ENCODE measurements around the gene FZR1.

Gene FZR1

GRCh38 chr19:3505598-3506383 is at the start of gene FZR1:
Gene FZR1, plus strand, starts transcription at chr19:3506311. Its CDS starts 16,679 bp downstream, at chr19:3522990.
- DNase-seq (ENCODE audit: low spot score): peak; percentile 99

- DNase-seq (ENCODE audit: low spot score): no peak
Observed at GRCh38 chr19:3456925-3457527, 49.1 kb upstream of the FZR1 start.

- DNase-seq (ENCODE audit: low spot score): no peak
Observed at GRCh38 chr19:3457528-3458228, 48.4 kb upstream of the FZR1 start.

GRCh38 chr19:3458229-3459088 is 47.7 kb upstream of the FZR1 start:
- DNase-seq (ENCODE audit: low spot score): no peak

- peak; percentile 88 for DNase-seq (ENCODE audit: low spot score)
Observed at GRCh38 chr19:3459089-3459881, 46.8 kb upstream of the FZR1 start.

GRCh38 chr19:3459965-3460582 is 46.0 kb upstream of the FZR1 start:
- DNase-seq (ENCODE audit: low spot score): no peak

- DNase-seq (ENCODE audit: low spot score): no peak
Observed at GRCh38 chr19:3462991-3463713, 43.0 kb upstream of the FZR1 start.

- DNase-seq (ENCODE audit: low spot score): no peak
Observed at GRCh38 chr19:3463714-3464586, 42.2 kb upstream of the FZR1 start.

- no peak for DNase-seq (ENCODE audit: low spot score)
Observed at GRCh38 chr19:3464587-3465235, 41.4 kb upstream of the FZR1 start.

- no peak for DNase-seq (ENCODE audit: low spot score)
Observed at GRCh38 chr19:3465552-3465951, 40.6 kb upstream of the FZR1 start.

- DNase-seq (ENCODE audit: low spot score): peak; percentile 60
Observed at GRCh38 chr19:3466635-3467034, 39.5 kb upstream of the FZR1 start.

GRCh38 chr19:3467437-3468198 is 38.5 kb upstream of the FZR1 start:
- DNase-seq (ENCODE audit: low spot score): no peak

- no peak for DNase-seq (ENCODE audit: low spot score)
Observed at GRCh38 chr19:3468211-3468610, 37.9 kb upstream of the FZR1 start.

GRCh38 chr19:3469638-3470499 is 36.2 kb upstream of the FZR1 start:
- DNase-seq (ENCODE audit: low spot score): no peak

- no peak for DNase-seq (ENCODE audit: low spot score)
Observed at GRCh38 chr19:3470500-3471128, 35.5 kb upstream of the FZR1 start.

- DNase-seq (ENCODE audit: low spot score): no peak
Observed at GRCh38 chr19:3471954-3472655, 34.0 kb upstream of the FZR1 start.

All from Ammon's horn (tissue), 1 donor.